Prostate gland (tissue), 2 donors: ENCODE data around the gene CAVIN4.

ENCODE experiments used
- CTCF ChIP-seq, 4 experiments: fragments of 200-600 bp in 2 of 4; fragments of 450-650 bp in 2 of 4; sonication (generic) in 2 of 4; IDR thresholded peaks; 1 replicate in 3 of 4; 2 replicates in 1 of 4; pipeline ENCODE4 v1.5.1; 2016 to 2019; ENCODE audit warnings: antibody characterized with exemption in 4 of 4, mild to moderate bottlenecking in 2 of 4, moderate library complexity in 2 of 4
- POLR2A ChIP-seq: fragments of 450-650 bp; IDR thresholded peaks from one replicate; pipeline ENCODE4 v1.6.1; 2016; ENCODE audit warnings: antibody characterized with exemption, mild to moderate bottlenecking
- POLR2AphosphoS5 ChIP-seq: sonication (generic); formaldehyde crosslinking; IDR thresholded peaks from one replicate; pipeline ENCODE4 v1.6.1; 2017; ENCODE audit warnings: antibody characterized with exemption

DNA sequence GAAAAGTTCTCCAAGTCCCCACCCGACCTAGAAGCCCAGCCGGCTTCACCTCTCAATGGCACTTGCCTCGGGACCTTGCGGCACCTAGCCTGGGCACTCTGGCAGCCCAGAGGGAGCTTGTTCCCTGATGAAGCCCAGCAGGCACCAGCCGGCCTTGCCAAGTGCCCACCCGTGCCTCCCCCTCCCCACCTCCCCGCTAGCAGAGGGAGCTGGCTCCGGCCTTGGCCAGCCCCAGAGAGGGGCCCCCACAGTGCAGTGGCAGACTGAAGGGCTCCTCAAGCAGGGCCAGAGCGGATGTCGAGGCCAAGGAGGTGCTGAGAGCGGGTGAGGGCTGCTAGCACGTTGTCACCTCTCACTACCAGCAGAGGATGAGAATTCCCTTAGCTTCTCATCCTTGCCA is 37.6 kb upstream of the CAVIN4 start:
- TF ChIP-seq CTCF (IDR thresholded peaks at IDR 0.05) (no peak), POLR2AphosphoS5 (no peak), POLR2A (no peak)
